Neural crest cell (in vitro differentiated cells): ENCODE data around the gene ATP2A2. TPM values are rescaled to one million over a fixed set of nuclear protein-coding genes. Genes with fewer than 3 reads are reported as not detected.

ENCODE experiments used
- DNase-seq: peaks from one replicate; pipeline ENCODE4 v3.0.0; 2021; ENCODE audit warnings: low read depth, mixed read lengths, low spot score
- H3K27ac Mint-ChIP-seq: one replicate; pipeline ENCODE4 v1.8.0; 2021; ENCODE audit warnings: mild to moderate bottlenecking, mixed read lengths; ENCODE audit not compliant: unreplicated experiment
- H3K27me3 Mint-ChIP-seq: 2 replicates; pipeline ENCODE4 v1.8.0; 2021; ENCODE audit warnings: low read depth, mild to moderate bottlenecking, mixed read lengths
- H3K36me3 Mint-ChIP-seq: 2 replicates; pipeline ENCODE4 v1.8.0; 2021; ENCODE audit warnings: low read depth, mild to moderate bottlenecking, mixed read lengths
- H3K4me1 Mint-ChIP-seq: 2 replicates; pipeline ENCODE4 v1.8.0; 2021; ENCODE audit warnings: mixed read lengths
- H3K4me3 Mint-ChIP-seq: one replicate; pipeline ENCODE4 v1.8.0; 2021; ENCODE audit warnings: mild to moderate bottlenecking, mixed read lengths
- H3K9me3 Mint-ChIP-seq: 2 replicates; pipeline ENCODE4 v1.8.0; 2021; ENCODE audit warnings: mixed read lengths
- CTCF ChIP-seq: fragments of 200-600 bp; sonication (generic); conservative IDR thresholded peaks from 2 replicates; pipeline ENCODE4 v1.5.0; 2021; ENCODE audit warnings: antibody characterized with exemption, mild to moderate bottlenecking
- total RNA-seq: library from RNA; stranded (reverse); gene quantifications from 2 replicates; pipeline ENCODE4 v1.2.1, GENCODE V29; 2021

The ATP2A2 gene
- total RNA-seq, 1 donor from 2014 or later: 242 TPM

DNA sequence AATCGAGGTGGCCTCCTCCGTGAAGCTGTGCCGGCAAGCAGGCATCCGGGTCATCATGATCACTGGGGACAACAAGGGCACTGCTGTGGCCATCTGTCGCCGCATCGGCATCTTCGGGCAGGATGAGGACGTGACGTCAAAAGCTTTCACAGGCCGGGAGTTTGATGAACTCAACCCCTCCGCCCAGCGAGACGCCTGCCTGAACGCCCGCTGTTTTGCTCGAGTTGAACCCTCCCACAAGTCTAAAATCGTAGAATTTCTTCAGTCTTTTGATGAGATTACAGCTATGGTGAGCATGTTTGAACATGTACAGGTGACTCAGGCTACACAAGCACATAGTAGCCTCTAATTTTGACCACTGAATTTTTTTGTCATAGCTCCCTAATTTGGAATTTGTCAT is 59.7 kb downstream of the ATP2A2 start:
- no peak overlapping the region for H3K4me3 Mint-ChIP-seq
- no peaks in the 10 kb centered on the region for H3K27me3 Mint-ChIP-seq
- no peaks in the 10 kb centered on the region for H3K4me1 Mint-ChIP-seq
- DNase-seq: no peak
- H3K9me3 Mint-ChIP-seq: no peaks in the 10 kb centered on the region
- no peak for TF ChIP-seq CTCF
- H3K27ac Mint-ChIP-seq: peak overlapping the region; percentile 54
- peaks cover 54% of the 10 kb centered on the region for H3K36me3 Mint-ChIP-seq

DNA sequence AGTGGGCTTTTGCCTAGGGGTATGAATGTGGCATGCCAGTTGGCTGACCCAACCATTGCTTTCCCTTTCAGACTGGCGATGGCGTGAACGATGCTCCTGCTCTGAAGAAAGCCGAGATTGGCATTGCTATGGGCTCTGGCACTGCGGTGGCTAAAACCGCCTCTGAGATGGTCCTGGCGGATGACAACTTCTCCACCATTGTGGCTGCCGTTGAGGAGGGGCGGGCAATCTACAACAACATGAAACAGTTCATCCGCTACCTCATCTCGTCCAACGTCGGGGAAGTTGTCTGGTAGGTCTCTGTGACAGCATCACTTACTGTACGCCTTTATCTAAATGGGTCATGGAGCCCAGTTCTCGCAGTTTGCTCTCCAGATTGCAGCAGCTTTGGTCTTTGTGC is 61.1 kb downstream of the ATP2A2 start:
- H3K36me3 Mint-ChIP-seq: peaks cover 57% of the 10 kb centered on the region
- H3K4me3 Mint-ChIP-seq: no peak overlapping the region
- no peaks in the 10 kb centered on the region for H3K9me3 Mint-ChIP-seq
- H3K4me1 Mint-ChIP-seq: no peaks in the 10 kb centered on the region
- DNase-seq: no peak
- TF ChIP-seq CTCF: no peak
- no peak overlapping the region for H3K27ac Mint-ChIP-seq
- no peaks in the 10 kb centered on the region for H3K27me3 Mint-ChIP-seq

GRCh38 chr12:110343114-110343513 is 62.1 kb downstream of the ATP2A2 start:
- H3K9me3 Mint-ChIP-seq: no peaks in the 10 kb centered on the region
- no peak overlapping the region for H3K4me3 Mint-ChIP-seq
- no peak for TF ChIP-seq CTCF
- DNase-seq: no peak
- no peaks in the 10 kb centered on the region for H3K27me3 Mint-ChIP-seq
- peaks cover 61% of the 10 kb centered on the region for H3K36me3 Mint-ChIP-seq
- no peaks in the 10 kb centered on the region for H3K4me1 Mint-ChIP-seq
- no peak overlapping the region for H3K27ac Mint-ChIP-seq

DNA sequence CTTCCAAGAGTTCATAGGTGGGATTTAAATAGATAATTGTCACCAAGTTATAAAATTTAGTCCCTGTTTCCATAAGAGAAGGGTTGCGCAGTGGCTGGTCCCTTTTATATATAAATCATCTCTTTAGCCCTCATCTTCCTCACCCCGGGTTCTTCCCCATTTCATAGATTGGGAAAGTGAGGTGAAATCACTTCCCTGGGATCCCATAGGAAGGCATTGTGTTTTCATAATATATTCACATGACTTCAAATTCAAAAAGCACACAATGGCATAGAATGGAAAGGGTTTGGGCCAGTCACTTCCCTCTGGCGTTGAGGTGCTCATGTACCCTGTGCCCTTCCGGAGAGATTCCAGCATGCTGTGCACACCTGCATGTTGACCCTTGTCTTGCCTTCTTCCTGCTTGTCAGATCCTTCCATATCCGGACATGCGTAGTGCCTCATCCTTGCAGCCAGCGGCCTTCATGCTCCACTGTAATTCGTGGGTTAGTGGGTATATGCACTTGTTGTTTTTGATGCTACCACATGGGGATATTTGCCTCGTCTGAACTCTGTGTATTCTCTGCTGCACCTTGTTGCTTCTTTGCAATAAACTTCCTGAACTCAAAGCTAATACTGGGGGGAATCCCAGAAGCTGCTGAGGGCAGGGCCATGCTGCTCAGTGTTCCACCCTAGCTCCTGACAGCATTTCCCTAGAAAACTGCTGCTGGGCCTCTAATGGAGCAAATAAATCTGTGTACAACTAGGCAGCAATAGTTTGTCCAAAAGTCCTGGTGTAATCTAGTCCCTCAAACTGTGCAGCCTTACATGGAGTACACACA is 62.9 kb downstream of the ATP2A2 start:
- Mint-ChIP-seq H3K27me3 (no peaks in the 10 kb centered on the region), H3K4me3 (no peak overlapping the region)
- no peak for DNase-seq

GRCh38 chr12:110344657-110345056 is 63.6 kb downstream of the ATP2A2 start:
- TF ChIP-seq CTCF: no peak
- no peaks in the 10 kb centered on the region for H3K9me3 Mint-ChIP-seq
- no peaks in the 10 kb centered on the region for H3K27me3 Mint-ChIP-seq
- no peak overlapping the region for H3K4me3 Mint-ChIP-seq
- DNase-seq: no peak
- H3K36me3 Mint-ChIP-seq: peaks cover 50% of the 10 kb centered on the region
- H3K27ac Mint-ChIP-seq: no peak overlapping the region
- H3K4me1 Mint-ChIP-seq: no peaks in the 10 kb centered on the region

More for the DNA sequence above, 62.9 kb downstream of the ATP2A2 start:
- TF ChIP-seq CTCF: no peak
- Mint-ChIP-seq H3K36me3 (peaks cover 56% of the 10 kb centered on the region), H3K9me3 (no peaks in the 10 kb centered on the region), H3K27ac (no peak overlapping the region), H3K4me1 (no peaks in the 10 kb centered on the region)
